GM19043 (cell line): ENCODE measurements around the gene TMEM169.
"Not testable (repeated sequence)": the region's sequence is repeated elsewhere in the genome, so short reads cannot be mapped to it uniquely, and the experiment has no call there.

ENCODE experiments used
- ATAC-seq: cut with Tn5 transposase; IDR thresholded peaks from one replicate; pipeline ENCODE4 v1.9.1; 2021; ENCODE audit warnings: low read depth; ENCODE audit not compliant: unreplicated experiment

Gene TMEM169

GRCh38 chr2:216071111-216071851 is 10.4 kb upstream of the TMEM169 start:
- ATAC-seq, result no peak

DNA sequence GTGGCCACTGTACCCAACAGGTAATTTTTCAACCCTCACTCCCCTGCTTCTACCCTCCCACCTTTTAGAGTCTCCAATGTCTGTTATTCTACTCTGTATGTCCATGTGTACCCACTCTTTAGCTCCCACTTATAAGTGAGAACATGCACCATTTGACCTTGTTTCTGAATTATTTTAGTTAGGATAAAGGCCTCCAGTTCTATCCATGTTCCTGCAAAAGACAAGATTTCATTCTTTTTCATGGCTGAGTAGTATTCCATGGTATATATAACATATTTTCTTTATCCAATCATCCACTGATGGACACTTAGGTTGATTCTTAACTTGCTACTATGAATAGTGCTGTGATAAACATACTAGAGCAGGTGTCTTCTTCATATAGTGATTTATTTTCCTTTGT is 9.2 kb upstream of the TMEM169 start:
- ATAC-seq, result no peak

- no peak for ATAC-seq
These were observed 7.9 kb upstream of the TMEM169 start for GRCh38 chr2:216073773-216074172.

DNA sequence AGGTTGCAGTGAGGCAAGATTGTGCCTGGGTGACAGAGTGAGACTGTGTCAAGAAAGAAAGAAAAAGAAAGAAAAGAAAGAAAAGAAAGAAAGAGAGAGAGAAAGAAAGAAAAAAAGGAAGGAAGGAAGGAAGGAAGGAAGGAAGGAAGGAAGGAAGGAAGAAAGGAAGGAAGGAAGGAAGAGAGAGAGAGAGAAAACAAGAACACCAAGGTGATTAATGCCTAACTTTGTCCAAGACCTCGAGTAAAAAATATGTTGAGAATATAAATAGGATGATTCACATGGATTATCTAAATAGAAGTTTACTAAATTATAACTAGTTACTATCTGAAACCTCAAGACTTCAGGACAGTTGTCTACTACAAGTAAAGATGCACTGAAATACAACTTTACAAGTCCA is 7.3 kb upstream of the TMEM169 start:
- no peak for ATAC-seq

DNA sequence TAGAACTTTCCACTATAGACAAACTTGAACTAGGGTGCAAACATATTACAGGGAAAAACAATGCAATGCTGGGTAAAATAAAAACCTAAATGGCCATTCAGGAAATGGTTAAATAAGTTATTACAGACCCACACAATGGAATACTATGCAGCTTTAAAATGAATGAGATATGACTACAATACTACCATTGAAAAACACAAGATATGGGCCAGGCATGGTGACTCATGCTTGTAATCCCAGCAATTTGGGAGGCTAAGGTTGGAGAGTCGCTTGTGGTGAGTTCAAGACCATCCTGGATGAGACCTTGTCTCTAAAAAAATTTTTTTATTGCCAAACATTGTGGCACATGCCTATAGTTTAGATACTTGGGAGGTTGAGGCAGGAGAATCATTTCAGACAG is 6.9 kb upstream of the TMEM169 start:
- no peak for ATAC-seq

DNA sequence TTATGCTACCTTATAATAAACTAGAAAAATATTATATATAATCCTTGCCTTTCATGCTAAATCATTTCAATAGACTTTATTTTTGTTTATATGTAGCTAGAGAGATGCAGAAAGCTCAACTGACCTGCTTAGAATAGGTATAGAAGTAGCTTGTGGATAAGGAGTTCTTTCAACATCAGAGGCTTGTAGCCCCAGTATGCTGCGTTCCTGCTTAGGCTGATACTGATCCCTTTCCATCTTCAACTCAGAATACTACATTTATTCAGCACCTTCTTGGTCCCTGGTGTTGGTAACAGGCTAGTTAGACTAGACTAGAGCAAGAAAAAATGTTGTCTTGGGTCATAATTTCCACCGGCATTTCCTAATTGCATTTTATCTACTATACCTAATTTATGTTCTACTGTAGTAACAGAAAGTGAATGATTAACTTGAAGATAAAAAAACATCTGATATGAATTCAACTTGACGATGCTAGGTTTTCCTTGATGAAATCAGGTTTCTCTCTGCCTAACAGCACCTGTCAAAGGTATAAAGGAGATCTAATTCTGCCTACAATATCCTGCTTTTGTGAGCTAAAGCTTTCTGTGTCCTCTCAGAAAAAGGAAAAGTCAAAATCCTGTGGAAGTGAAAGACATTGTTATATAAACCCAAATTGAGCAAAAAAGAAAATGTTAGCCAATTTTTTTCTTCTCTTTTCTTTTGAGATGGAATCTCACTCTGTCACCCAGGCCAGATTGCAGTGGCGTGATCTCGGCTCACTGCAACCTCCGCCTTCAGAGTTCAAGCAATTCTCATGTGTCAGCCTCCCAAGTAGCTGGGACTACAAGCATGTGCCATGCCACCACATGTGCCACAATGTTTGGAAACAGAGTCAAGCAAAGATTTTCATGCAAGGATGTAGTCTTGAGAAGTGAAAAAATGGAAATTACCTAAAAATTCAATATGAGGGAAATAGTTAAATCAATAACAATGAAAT is 5.9 kb upstream of the TMEM169 start:
- ATAC-seq, result no peak

GRCh38 chr2:216078776-216079175 is 2.9 kb upstream of the TMEM169 start:
- ATAC-seq, result no peak

DNA sequence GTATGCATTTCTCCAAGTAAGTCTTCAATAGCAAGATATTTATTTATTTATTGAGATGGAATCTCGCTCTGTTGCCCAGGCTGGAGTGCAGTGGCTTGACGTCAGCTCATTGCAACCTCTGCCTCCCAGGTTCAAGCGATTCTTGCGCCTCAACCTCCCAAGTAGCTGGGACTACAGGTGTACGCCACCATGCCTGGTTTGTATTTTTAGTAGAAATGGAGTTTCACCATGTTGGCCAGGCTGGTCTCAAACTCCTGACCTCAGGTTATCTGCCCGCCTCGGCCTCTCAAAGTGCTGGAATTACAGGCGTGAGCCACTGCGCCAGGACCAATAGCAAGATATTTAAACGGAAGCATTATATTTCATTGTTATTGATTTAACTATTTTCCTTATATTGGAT is 1.7 kb upstream of the TMEM169 start:
- not testable (repeated sequence) for ATAC-seq

DNA sequence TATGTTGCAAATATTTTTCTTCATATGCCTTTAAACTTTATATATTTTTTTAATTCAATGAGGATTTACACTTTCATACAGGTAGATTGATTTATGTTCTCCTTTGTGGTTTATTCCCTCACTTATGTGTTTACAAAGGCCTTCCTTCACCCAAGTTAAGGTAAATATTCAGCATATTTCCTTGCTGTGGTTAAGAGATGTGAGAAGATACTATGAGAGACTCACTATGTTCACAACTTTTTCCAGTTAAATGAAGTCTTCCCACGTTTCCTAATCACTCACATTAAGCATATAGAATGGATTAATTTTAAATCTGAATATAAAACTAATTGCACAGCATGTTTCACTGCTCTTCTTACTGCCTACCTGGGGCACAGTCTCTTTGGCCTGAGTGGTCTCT is 707 bp upstream of the TMEM169 start:
- no peak for ATAC-seq

DNA sequence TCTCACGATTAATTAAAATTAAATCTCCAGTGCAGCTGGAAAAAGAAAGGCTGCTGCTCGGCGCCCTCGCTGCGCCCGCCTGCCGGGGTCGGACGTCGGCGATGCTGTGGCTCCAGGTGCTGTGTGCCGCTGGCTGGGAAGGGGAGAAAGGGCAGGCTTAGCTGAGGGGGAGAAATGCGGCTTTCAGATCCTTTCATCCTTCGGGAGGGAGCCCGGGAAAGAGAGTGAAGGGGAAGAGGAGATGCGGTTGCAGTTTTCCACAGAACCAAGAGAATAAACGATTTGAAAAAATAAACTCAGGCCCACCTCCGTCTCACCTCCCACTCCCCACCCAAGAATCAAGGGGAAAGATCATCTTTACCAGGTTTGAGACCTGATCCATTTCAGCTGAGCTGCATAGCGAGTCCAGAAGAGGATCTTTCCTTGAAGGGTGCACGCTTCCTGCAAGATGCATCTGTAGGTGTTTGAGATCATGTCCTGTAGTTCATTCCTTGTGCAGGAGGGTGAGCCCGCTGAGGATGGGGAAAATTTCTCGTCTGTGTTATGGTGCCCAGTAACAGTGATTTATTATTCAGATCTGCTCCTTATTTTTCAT is 495 bp downstream of the TMEM169 start:
- ATAC-seq, result no peak

GRCh38 chr2:216082805-216083204 is 1.1 kb downstream of the TMEM169 start:
- ATAC-seq, result no peak

DNA sequence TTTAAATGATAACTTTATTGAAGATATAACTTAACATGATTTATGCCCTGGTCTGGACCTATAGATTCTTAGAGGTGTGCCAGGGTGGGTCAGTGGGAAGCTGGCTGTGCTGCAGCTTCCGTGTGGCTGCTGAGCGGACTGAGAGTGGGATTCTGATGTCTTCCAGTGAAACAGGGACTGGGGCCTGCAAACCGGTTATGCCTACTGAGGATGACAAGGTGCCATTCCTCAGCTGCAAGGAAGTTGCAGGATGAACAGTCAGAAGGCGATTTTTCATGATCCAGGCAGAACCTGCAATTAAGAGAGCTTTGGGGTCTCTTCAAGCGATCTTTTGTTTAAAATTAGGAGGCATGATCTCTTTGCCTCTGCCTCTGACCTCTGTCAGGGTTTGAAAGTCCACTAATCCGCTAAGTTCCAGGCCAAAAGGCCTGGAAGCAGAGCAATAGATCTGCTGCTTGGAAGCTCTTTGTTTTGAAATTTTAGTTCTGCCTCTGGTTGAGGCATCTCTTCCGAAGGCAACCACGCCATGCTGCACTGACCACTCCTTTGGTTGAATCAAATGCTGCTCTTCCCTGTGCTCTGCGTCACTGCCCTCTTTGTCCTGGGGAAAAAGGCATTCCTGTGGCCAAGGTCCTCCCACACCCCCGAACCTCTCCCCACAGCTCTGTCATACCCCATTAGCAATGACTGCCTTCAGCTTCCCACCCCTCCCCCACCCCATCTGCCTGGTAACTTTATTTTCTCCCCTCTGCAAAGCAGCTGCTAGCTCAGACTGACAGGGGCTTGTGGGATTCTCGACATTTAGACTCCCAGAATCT is 2.0 kb downstream of the TMEM169 start:
- no peak for ATAC-seq

- no peak for ATAC-seq
These were observed 2.8 kb downstream of the TMEM169 start for GRCh38 chr2:216084547-216084946.

- ATAC-seq, result no peak
These were observed 4.6 kb downstream of the TMEM169 start for GRCh38 chr2:216086207-216086893.

- no peak for ATAC-seq
These were observed 8.7 kb downstream of the TMEM169 start for GRCh38 chr2:216090369-216090786.

GRCh38 chr2:216092646-216093045 is 10.9 kb downstream of the TMEM169 start:
- no peak for ATAC-seq

- no peak for ATAC-seq
These were observed 13.0 kb downstream of the TMEM169 start for GRCh38 chr2:216094701-216095100.

- ATAC-seq, result no peak
These were observed 17.0 kb downstream of the TMEM169 start for GRCh38 chr2:216098421-216099334.

DNA sequence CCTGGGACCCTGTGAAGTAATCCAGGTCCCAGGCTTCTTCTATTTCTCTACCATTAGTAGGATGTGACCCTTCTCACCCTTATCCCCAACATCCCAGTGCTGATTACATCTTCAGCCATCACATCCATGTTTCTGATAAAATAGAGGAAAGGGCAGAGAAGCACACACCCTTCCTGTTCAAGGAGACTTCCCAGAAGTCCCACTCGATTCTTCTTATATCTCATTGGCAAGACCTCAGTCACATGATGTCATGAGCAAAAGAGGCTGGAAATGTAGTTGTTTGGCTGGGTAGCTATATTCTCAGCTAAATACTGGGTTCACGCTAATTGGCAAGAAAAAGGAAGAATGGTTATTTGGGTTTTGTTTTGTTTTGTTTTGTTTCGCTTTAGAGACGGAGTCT is 19.4 kb downstream of the TMEM169 start:
- ATAC-seq, result no peak
